Calu3 (cell line): Measurements from ENCODE around the gene RTN3. TPM values are rescaled to one million over a fixed set of nuclear protein-coding genes. Genes with fewer than 3 reads are reported as not detected.

ENCODE experiments used
- BruUV-seq: library from RNA; stranded (reverse); fragments of 400-500 nt; replicated peaks from 2 replicates; lab custom pipeline; 2021; lab: Mats Ljungman, UMichigan
- CTCF ChIA-PET: fragments of 300-600 bp; sonication (Branson Sonifier 250); formaldehyde crosslinking; loops from one replicate; lab custom pipeline; 2022; ENCODE audit warnings: antibody characterized with exemption; lab: Charles Lee
- DNase-seq: peaks from one replicate; pipeline ENCODE4 v3.0.0; 2022
- H3K27ac Mint-ChIP-seq: one replicate; pipeline ENCODE4 v1.8.0; 2022; ENCODE audit warnings: mixed read lengths; ENCODE audit not compliant: unreplicated experiment
- H3K27me3 Mint-ChIP-seq: one replicate; pipeline ENCODE4 v1.8.0; 2022; ENCODE audit warnings: mixed read lengths; ENCODE audit not compliant: unreplicated experiment
- H3K36me3 Mint-ChIP-seq: one replicate; pipeline ENCODE4 v1.8.0; 2022; ENCODE audit warnings: mild to moderate bottlenecking, moderate library complexity, mixed read lengths; ENCODE audit not compliant: insufficient read depth, unreplicated experiment
- H3K4me1 Mint-ChIP-seq: one replicate; pipeline ENCODE4 v1.8.0; 2022; ENCODE audit warnings: mild to moderate bottlenecking, low read depth, mixed read lengths; ENCODE audit not compliant: unreplicated experiment
- H3K4me3 Mint-ChIP-seq: one replicate; pipeline ENCODE4 v1.8.0; 2022; ENCODE audit warnings: mild to moderate bottlenecking, low read depth, moderate library complexity, mixed read lengths; ENCODE audit not compliant: unreplicated experiment
- H3K9me3 Mint-ChIP-seq: one replicate; pipeline ENCODE4 v1.8.0; 2022; ENCODE audit warnings: low read depth, mixed read lengths; ENCODE audit not compliant: unreplicated experiment
- CTCF ChIP-seq: fragments of 200-600 bp; IDR thresholded peaks from one replicate; pipeline ENCODE4 v1.8.0; 2022; ENCODE audit warnings: antibody characterized with exemption; ENCODE audit not compliant: unreplicated experiment
- intact Hi-C: fragments of 100-400 bp; cut with micrococcal nuclease; formaldehyde crosslinking; loops from one replicate; pipeline ENCODE4 v1.10.0; 2022; ENCODE audit not compliant: unreplicated experiment
- total RNA-seq: library from RNA; stranded (reverse); gene quantifications from 2 replicates; pipeline ENCODE4 v1.2.3, GENCODE V29; 2022

The RTN3 gene
- total RNA-seq, 1 experiment from 2014 or later: 146 TPM

- Mint-ChIP-seq H3K27ac (no peak overlapping the region), H3K4me1 (peaks cover 11% of the 10 kb centered on the region), H3K9me3 (no peaks in the 10 kb centered on the region), H3K36me3 (peaks cover 37% of the 10 kb centered on the region), H3K27me3 (no peaks in the 10 kb centered on the region), H3K4me3 (no peak overlapping the region)
- BruUV-seq: no TSS peak
- TF ChIP-seq CTCF: no peak
- intact Hi-C loops: no loop called here
- DNase-seq: no peak
- CTCF ChIA-PET: no interaction called here
Observed at GRCh38 chr11:63761188-63761587, 79.9 kb downstream of the RTN3 start.

- H3K4me1 Mint-ChIP-seq: peaks cover 18% of the 10 kb centered on the region
- H3K9me3 Mint-ChIP-seq: no peaks in the 10 kb centered on the region
- no peaks in the 10 kb centered on the region for H3K27me3 Mint-ChIP-seq
- no peak overlapping the region for H3K4me3 Mint-ChIP-seq
- no peak for DNase-seq
- peak overlapping the region; percentile 67 for H3K27ac Mint-ChIP-seq
- TF ChIP-seq CTCF: no peak
- intact Hi-C loops: no loop called here
- no TSS peak for BruUV-seq
- CTCF ChIA-PET: no interaction called here
- peaks cover 29% of the 10 kb centered on the region for H3K36me3 Mint-ChIP-seq
Observed at GRCh38 chr11:63761931-63762653, 80.8 kb downstream of the RTN3 start.

- BruUV-seq: no TSS peak
- TF ChIP-seq CTCF: no peak
- no peak overlapping the region for H3K27ac Mint-ChIP-seq
- intact Hi-C loops: no loop called here
- H3K4me3 Mint-ChIP-seq: no peak overlapping the region
- DNase-seq: no peak
- no peaks in the 10 kb centered on the region for H3K27me3 Mint-ChIP-seq
- no peaks in the 10 kb centered on the region for H3K9me3 Mint-ChIP-seq
- peaks cover 29% of the 10 kb centered on the region for H3K36me3 Mint-ChIP-seq
- peaks cover 18% of the 10 kb centered on the region for H3K4me1 Mint-ChIP-seq
- CTCF ChIA-PET: no interaction called here
Observed at GRCh38 chr11:63762654-63763495, 81.6 kb downstream of the RTN3 start.

GRCh38 chr11:63763496-63764339, 82.4 kb downstream of the RTN3 start:
- CTCF ChIA-PET: interaction anchor here (0.6 kb wide), 1 partner anchor 92 kb away, joined by 4 read pairs; no protein-coding TSS in a partner anchor
- Mint-ChIP-seq H3K9me3 (no peaks in the 10 kb centered on the region), H3K4me1 (peaks cover 18% of the 10 kb centered on the region), H3K27me3 (no peaks in the 10 kb centered on the region), H3K27ac (no peak overlapping the region), H3K4me3 (no peak overlapping the region), H3K36me3 (peaks cover 29% of the 10 kb centered on the region)
- DNase-seq: no peak
- intact Hi-C loops: no loop called here
- no peak for TF ChIP-seq CTCF
- no TSS peak for BruUV-seq
